WTC11 (cell line): ENCODE results near the gene ZDHHC7. TPM values are rescaled to one million over a fixed set of nuclear protein-coding genes. Genes with fewer than 3 reads are reported as not detected.
"Not testable (repeated sequence)": the region's sequence is repeated elsewhere in the genome, so short reads cannot be mapped to it uniquely, and the experiment has no call there.

Source experiments
- ATAC-seq: fragments of 200-7000 bp; cut with Tn5 transposase; 2 replicates; pipeline ENCODE4 v1.10.0; 2021; ENCODE audit warnings: mild to moderate bottlenecking, moderate library complexity
- CTCF ChIA-PET: fragments of 300-600 bp; sonication (Branson Sonifier 250); formaldehyde crosslinking; loops from one replicate; lab custom pipeline; 2021; ENCODE audit warnings: antibody characterized with exemption; lab: Charles Lee
- POLR2A ChIA-PET: fragments of 350-600 bp; sonication (Branson Sonifier 250); formaldehyde crosslinking; loops from one replicate; lab custom pipeline; 2021; ENCODE audit warnings: antibody characterized with exemption; lab: Charles Lee
- DNase-seq: peaks from one replicate; pipeline ENCODE4 v3.0.0; 2021; ENCODE audit warnings: low spot score
- H3K27ac Mint-ChIP-seq: 2 replicates; pipeline ENCODE4 v1.8.0; 2021; ENCODE audit warnings: mixed read lengths
- H3K27me3 Mint-ChIP-seq: 2 replicates; pipeline ENCODE4 v1.8.0; 2021; ENCODE audit warnings: low read depth, mild to moderate bottlenecking, moderate library complexity, mixed read lengths
- H3K36me3 Mint-ChIP-seq: 2 replicates; pipeline ENCODE4 v1.8.0; 2021; ENCODE audit warnings: mixed read lengths
- H3K4me1 Mint-ChIP-seq: 2 replicates; pipeline ENCODE4 v1.8.0; 2022; ENCODE audit warnings: mixed read lengths
- H3K4me3 Mint-ChIP-seq: 2 replicates; pipeline ENCODE4 v1.8.0; 2021; ENCODE audit warnings: mild to moderate bottlenecking, moderate library complexity, mixed read lengths
- H3K9me3 Mint-ChIP-seq: 2 replicates; pipeline ENCODE4 v1.8.0; 2021; ENCODE audit warnings: mixed read lengths
- CBFB ChIP-seq: sonication (generic); formaldehyde crosslinking; IDR thresholded peaks from 2 replicates; pipeline ENCODE4 v1.8.1; 2022; ENCODE audit warnings: mild to moderate bottlenecking, low read depth, missing genetic modification reagents
- FOXK1 ChIP-seq: sonication (generic); formaldehyde crosslinking; IDR thresholded peaks from 2 replicates; pipeline ENCODE4 v1.8.0; 2022; ENCODE audit warnings: mild to moderate bottlenecking, moderate library complexity, missing genetic modification reagents
- NFE2L1 ChIP-seq: sonication (generic); formaldehyde crosslinking; IDR thresholded peaks from 2 replicates; pipeline ENCODE4 v1.8.1; 2023; ENCODE audit warnings: missing genetic modification reagents
- PRRX2 ChIP-seq: fragments of 250-450 bp; sonication (Bioruptor Pico); IDR thresholded peaks from 2 replicates; pipeline ENCODE4 v1.8.0; 2021; ENCODE audit warnings: mild to moderate bottlenecking
- SP1 ChIP-seq: sonication (generic); formaldehyde crosslinking; conservative IDR thresholded peaks from 2 replicates; pipeline ENCODE4 v1.8.1; 2022; ENCODE audit warnings: missing genetic modification reagents
- TEAD4 ChIP-seq: sonication (generic); formaldehyde crosslinking; IDR thresholded peaks from 2 replicates; pipeline ENCODE4 v1.8.0; 2022; ENCODE audit warnings: mild to moderate bottlenecking, missing genetic modification reagents
- ZNF138 ChIP-seq: sonication (generic); formaldehyde crosslinking; conservative IDR thresholded peaks from 2 replicates; pipeline ENCODE4 v1.8.1; 2022; ENCODE audit warnings: mild to moderate bottlenecking, moderate library complexity, missing genetic modification reagents
- ZSCAN18 ChIP-seq: fragments of 250-450 bp; sonication (Bioruptor Pico); IDR thresholded peaks from 2 replicates; pipeline ENCODE4 v2.1.2; 2022; ENCODE audit warnings: mild to moderate bottlenecking, moderate library complexity
- total RNA-seq: library from RNA; stranded (reverse); gene quantifications from 3 replicates; pipeline ENCODE4 v1.2.3, GENCODE V29; 2021
- TF ChIP-seq, protein P1 (sequence below): sonication (generic); formaldehyde crosslinking; IDR thresholded peaks from 2 replicates; pipeline ENCODE4 v1.8.0; 2022; ENCODE audit warnings: mild to moderate bottlenecking, missing genetic modification reagents
- TF ChIP-seq, protein P2 (sequence below): sonication (generic); formaldehyde crosslinking; IDR thresholded peaks from 2 replicates; pipeline ENCODE4 v1.8.1; 2022; ENCODE audit warnings: low read depth, missing genetic modification reagents, borderline replicate concordance
- TF ChIP-seq, protein P3 (sequence below): sonication (generic); formaldehyde crosslinking; IDR thresholded peaks from 2 replicates; pipeline ENCODE4 v1.8.1; 2023; ENCODE audit warnings: mild to moderate bottlenecking, missing genetic modification reagents
- TF ChIP-seq, protein P4 (sequence below): sonication (generic); formaldehyde crosslinking; IDR thresholded peaks from 2 replicates; pipeline ENCODE4 v1.8.1; 2022; ENCODE audit warnings: missing genetic modification reagents, borderline replicate concordance

The ZDHHC7 gene
- total RNA-seq, 1 experiment from 2014 or later = 38.7 TPM

GRCh38 chr16:85054948-85055492 lies 43.7 kb upstream of the ZDHHC7 start (continued):
- TF ChIP-seq, protein P1, sequence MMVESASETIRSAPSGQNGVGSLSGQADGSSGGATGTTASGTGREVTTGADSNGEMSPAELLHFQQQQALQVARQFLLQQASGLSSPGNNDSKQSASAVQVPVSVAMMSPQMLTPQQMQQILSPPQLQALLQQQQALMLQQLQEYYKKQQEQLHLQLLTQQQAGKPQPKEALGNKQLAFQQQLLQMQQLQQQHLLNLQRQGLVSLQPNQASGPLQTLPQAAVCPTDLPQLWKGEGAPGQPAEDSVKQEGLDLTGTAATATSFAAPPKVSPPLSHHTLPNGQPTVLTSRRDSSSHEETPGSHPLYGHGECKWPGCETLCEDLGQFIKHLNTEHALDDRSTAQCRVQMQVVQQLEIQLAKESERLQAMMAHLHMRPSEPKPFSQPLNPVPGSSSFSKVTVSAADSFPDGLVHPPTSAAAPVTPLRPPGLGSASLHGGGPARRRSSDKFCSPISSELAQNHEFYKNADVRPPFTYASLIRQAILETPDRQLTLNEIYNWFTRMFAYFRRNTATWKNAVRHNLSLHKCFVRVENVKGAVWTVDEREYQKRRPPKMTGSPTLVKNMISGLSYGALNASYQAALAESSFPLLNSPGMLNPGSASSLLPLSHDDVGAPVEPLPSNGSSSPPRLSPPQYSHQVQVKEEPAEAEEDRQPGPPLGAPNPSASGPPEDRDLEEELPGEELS (CRISPR knock-in tag) = no peak
- TF ChIP-seq ZNF138 = no peak

DNA sequence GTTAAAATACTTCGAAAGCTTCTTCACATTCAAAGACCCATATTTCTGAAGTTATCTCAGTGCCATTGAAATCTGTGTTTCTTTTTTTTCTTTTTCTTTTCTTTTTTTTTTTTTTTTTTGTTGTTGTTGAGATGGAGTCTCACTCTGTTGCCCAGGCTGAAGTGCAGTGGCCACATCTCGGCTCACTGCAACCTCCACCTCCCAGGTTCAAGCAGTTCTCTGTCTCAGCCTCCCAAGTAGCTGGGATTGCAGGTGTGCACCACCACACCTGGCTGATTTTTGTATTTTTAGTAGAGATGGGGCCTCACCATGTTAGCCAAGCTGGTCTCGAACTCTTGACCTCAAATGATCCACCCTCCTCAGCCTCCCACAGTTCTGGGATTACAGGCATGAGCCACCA lies 43.0 kb upstream of the ZDHHC7 start:
- peaks cover 17% of the 10 kb centered on the region for H3K4me1 Mint-ChIP-seq
- H3K27ac Mint-ChIP-seq, H3K36me3 Mint-ChIP-seq, H3K4me3 Mint-ChIP-seq, ATAC-seq, DNase-seq, POLR2A ChIA-PET, H3K27me3 Mint-ChIP-seq, H3K9me3 Mint-ChIP-seq: not testable (repeated sequence)
- CTCF ChIA-PET = interaction anchor here (0.6 to 1.2 kb wide), 3 partner anchors 33 to 138 kb away, joined by 3 to 5 read pairs (median 3); no protein-coding TSS in a partner anchor

DNA sequence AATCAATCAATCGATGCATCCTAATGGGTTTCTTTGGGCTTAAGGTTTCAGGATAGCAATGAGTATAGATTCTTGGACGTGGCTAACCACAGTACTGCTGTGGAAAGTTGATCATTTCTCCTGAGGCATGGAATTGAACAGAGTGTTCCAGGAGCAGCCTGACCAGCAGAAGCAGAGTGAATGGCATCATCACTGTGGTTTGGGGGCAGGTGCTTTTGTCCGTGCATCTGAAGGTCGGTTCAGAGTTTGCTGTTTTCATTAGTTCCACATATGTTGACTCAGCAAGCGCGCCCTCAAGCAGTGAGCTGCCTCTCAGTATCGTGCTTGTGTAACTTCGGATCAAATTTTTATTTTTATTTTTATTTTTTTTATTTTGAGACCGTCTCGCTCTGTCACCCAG lies 41.2 kb upstream of the ZDHHC7 start:
- ChIA-PET CTCF (no interaction called here), POLR2A (no interaction called here)
- TF ChIP-seq NFE2L1 (no peak), FOXK1 (no peak), CBFB (CRISPR knock-in tag) (no peak), TEAD4 (CRISPR knock-in tag) (no peak), ZNF138 (no peak), ZSCAN18 (CRISPR knock-in tag) (no peak), SP1 (CRISPR knock-in tag) (no peak), PRRX2 (no peak)
- TF ChIP-seq, protein P2, sequence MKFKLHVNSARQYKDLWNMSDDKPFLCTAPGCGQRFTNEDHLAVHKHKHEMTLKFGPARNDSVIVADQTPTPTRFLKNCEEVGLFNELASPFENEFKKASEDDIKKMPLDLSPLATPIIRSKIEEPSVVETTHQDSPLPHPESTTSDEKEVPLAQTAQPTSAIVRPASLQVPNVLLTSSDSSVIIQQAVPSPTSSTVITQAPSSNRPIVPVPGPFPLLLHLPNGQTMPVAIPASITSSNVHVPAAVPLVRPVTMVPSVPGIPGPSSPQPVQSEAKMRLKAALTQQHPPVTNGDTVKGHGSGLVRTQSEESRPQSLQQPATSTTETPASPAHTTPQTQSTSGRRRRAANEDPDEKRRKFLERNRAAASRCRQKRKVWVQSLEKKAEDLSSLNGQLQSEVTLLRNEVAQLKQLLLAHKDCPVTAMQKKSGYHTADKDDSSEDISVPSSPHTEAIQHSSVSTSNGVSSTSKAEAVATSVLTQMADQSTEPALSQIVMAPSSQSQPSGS (CRISPR knock-in tag) = no peak
- TF ChIP-seq, protein P3, sequence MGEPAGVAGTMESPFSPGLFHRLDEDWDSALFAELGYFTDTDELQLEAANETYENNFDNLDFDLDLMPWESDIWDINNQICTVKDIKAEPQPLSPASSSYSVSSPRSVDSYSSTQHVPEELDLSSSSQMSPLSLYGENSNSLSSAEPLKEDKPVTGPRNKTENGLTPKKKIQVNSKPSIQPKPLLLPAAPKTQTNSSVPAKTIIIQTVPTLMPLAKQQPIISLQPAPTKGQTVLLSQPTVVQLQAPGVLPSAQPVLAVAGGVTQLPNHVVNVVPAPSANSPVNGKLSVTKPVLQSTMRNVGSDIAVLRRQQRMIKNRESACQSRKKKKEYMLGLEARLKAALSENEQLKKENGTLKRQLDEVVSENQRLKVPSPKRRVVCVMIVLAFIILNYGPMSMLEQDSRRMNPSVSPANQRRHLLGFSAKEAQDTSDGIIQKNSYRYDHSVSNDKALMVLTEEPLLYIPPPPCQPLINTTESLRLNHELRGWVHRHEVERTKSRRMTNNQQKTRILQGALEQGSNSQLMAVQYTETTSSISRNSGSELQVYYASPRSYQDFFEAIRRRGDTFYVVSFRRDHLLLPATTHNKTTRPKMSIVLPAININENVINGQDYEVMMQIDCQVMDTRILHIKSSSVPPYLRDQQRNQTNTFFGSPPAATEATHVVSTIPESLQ (CRISPR knock-in tag) = no peak
- TF ChIP-seq, protein P4, sequence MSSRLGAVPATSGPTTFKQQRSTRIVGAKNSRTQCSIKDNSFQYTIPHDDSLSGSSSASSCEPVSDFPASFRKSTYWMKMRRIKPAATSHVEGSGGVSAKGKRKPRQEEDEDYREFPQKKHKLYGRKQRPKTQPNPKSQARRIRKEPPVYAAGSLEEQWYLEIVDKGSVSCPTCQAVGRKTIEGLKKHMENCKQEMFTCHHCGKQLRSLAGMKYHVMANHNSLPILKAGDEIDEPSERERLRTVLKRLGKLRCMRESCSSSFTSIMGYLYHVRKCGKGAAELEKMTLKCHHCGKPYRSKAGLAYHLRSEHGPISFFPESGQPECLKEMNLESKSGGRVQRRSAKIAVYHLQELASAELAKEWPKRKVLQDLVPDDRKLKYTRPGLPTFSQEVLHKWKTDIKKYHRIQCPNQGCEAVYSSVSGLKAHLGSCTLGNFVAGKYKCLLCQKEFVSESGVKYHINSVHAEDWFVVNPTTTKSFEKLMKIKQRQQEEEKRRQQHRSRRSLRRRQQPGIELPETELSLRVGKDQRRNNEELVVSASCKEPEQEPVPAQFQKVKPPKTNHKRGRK (CRISPR knock-in tag) = no peak
- no peak for ATAC-seq
- peaks cover 17% of the 10 kb centered on the region for H3K4me1 Mint-ChIP-seq
- no peaks in the 10 kb centered on the region for H3K36me3 Mint-ChIP-seq
- H3K27me3 Mint-ChIP-seq = peaks cover 4% of the 10 kb centered on the region; the same call in 1 of the 2 replicates
- no peaks in the 10 kb centered on the region for H3K9me3 Mint-ChIP-seq
- H3K4me3 Mint-ChIP-seq = no peak overlapping the region
- no peak overlapping the region for H3K27ac Mint-ChIP-seq
- DNase-seq = no peak
